ENCODE results near the gene RGCC. TPM values are rescaled to one million over a fixed set of nuclear protein-coding genes. Genes with fewer than 3 reads are reported as not detected.
"Not testable (repeated sequence)": the region's sequence is repeated elsewhere in the genome, so short reads cannot be mapped to it uniquely, and the experiment has no call there.

The RGCC gene
- total RNA-seq, 1 experiment from 2014 or later, result 0.40 TPM

- no peak for DNase-seq (ENCODE audit: low read depth, low spot score)
Observed at GRCh38 chr13:41502031-41502430, 44.7 kb downstream of the RGCC start.

GRCh38 chr13:41502673-41503072, 45.3 kb downstream of the RGCC start:
- in situ Hi-C loops (cut with HindIII; ENCODE audit: low pct_unique_long_range_greater_than_20kb, low sequenced_read_pairs), result no loop called here
- no peak for DNase-seq (ENCODE audit: low read depth, low spot score)

More at GRCh38 chr13:41502031-41502430, 44.7 kb downstream of the RGCC start:
- in situ Hi-C loops (cut with HindIII; ENCODE audit: low pct_unique_long_range_greater_than_20kb, low sequenced_read_pairs), result no loop called here

GRCh38 chr13:41503356-41503755, 46.0 kb downstream of the RGCC start:
- DNase-seq (ENCODE audit: low read depth, low spot score), result no peak
- in situ Hi-C loops (cut with HindIII; ENCODE audit: low pct_unique_long_range_greater_than_20kb, low sequenced_read_pairs), result no loop called here

- in situ Hi-C loops (cut with HindIII; ENCODE audit: low pct_unique_long_range_greater_than_20kb, low sequenced_read_pairs); DNase-seq (ENCODE audit: low read depth, low spot score): not testable (repeated sequence)
Observed at GRCh38 chr13:41504657-41505056, 47.3 kb downstream of the RGCC start.

- in situ Hi-C loops (cut with HindIII; ENCODE audit: low pct_unique_long_range_greater_than_20kb, low sequenced_read_pairs), result no loop called here
- DNase-seq (ENCODE audit: low read depth, low spot score), result no peak
Observed at GRCh38 chr13:41505209-41505835, 48.0 kb downstream of the RGCC start.

- no peak for DNase-seq (ENCODE audit: low read depth, low spot score)
- in situ Hi-C loops (cut with HindIII; ENCODE audit: low pct_unique_long_range_greater_than_20kb, low sequenced_read_pairs), result no loop called here
Observed at GRCh38 chr13:41506312-41506711, 49.0 kb downstream of the RGCC start.

GRCh38 chr13:41509971-41510370, 52.6 kb downstream of the RGCC start:
- in situ Hi-C loops (cut with HindIII; ENCODE audit: low pct_unique_long_range_greater_than_20kb, low sequenced_read_pairs), result no loop called here

GRCh38 chr13:41511827-41512226, 54.5 kb downstream of the RGCC start:
- in situ Hi-C loops (cut with HindIII; ENCODE audit: low pct_unique_long_range_greater_than_20kb, low sequenced_read_pairs), result no loop called here
- no peak for DNase-seq (ENCODE audit: low read depth, low spot score)

More at GRCh38 chr13:41509971-41510370, 52.6 kb downstream of the RGCC start:
- DNase-seq (ENCODE audit: low read depth, low spot score), result no peak

- in situ Hi-C loops (cut with HindIII; ENCODE audit: low pct_unique_long_range_greater_than_20kb, low sequenced_read_pairs), result no loop called here
- no peak for DNase-seq (ENCODE audit: low read depth, low spot score)
Observed at GRCh38 chr13:41512441-41512840, 55.1 kb downstream of the RGCC start.

GRCh38 chr13:41513600-41513999, 56.2 kb downstream of the RGCC start:
- no peak for DNase-seq (ENCODE audit: low read depth, low spot score)
- in situ Hi-C loops (cut with HindIII; ENCODE audit: low pct_unique_long_range_greater_than_20kb, low sequenced_read_pairs), result no loop called here

GRCh38 chr13:41514853-41515395, 57.6 kb downstream of the RGCC start:
- DNase-seq (ENCODE audit: low read depth, low spot score), result no peak
- in situ Hi-C loops (cut with HindIII; ENCODE audit: low pct_unique_long_range_greater_than_20kb, low sequenced_read_pairs), result no loop called here

- no peak for DNase-seq (ENCODE audit: low read depth, low spot score)
- in situ Hi-C loops (cut with HindIII; ENCODE audit: low pct_unique_long_range_greater_than_20kb, low sequenced_read_pairs), result no loop called here
Observed at GRCh38 chr13:41515491-41516139, 58.3 kb downstream of the RGCC start.

- DNase-seq (ENCODE audit: low read depth, low spot score), result no peak
- in situ Hi-C loops (cut with HindIII; ENCODE audit: low pct_unique_long_range_greater_than_20kb, low sequenced_read_pairs), result no loop called here
Observed at GRCh38 chr13:41516166-41516565, 58.8 kb downstream of the RGCC start.

GRCh38 chr13:41516760-41517159, 59.4 kb downstream of the RGCC start:
- DNase-seq (ENCODE audit: low read depth, low spot score), result no peak
- in situ Hi-C loops (cut with HindIII; ENCODE audit: low pct_unique_long_range_greater_than_20kb, low sequenced_read_pairs), result no loop called here

- DNase-seq (ENCODE audit: low read depth, low spot score), result no peak
- in situ Hi-C loops (cut with HindIII; ENCODE audit: low pct_unique_long_range_greater_than_20kb, low sequenced_read_pairs), result no loop called here
Observed at GRCh38 chr13:41520016-41520659, 62.8 kb downstream of the RGCC start.

Data from SK-MEL-5 (cell line).